Measurements from ENCODE around the gene TRPV2. TPM values are rescaled to one million over a fixed set of nuclear protein-coding genes. Genes with fewer than 3 reads are reported as not detected.

TRPV2 gene
- total and polyA plus RNA-seq, 9 of the 15 experiments (the other 6 are each of a cell fraction or from before 2014, with no cell fraction given) = 10.0 to 97.5 (median 30.3) TPM

DNA sequence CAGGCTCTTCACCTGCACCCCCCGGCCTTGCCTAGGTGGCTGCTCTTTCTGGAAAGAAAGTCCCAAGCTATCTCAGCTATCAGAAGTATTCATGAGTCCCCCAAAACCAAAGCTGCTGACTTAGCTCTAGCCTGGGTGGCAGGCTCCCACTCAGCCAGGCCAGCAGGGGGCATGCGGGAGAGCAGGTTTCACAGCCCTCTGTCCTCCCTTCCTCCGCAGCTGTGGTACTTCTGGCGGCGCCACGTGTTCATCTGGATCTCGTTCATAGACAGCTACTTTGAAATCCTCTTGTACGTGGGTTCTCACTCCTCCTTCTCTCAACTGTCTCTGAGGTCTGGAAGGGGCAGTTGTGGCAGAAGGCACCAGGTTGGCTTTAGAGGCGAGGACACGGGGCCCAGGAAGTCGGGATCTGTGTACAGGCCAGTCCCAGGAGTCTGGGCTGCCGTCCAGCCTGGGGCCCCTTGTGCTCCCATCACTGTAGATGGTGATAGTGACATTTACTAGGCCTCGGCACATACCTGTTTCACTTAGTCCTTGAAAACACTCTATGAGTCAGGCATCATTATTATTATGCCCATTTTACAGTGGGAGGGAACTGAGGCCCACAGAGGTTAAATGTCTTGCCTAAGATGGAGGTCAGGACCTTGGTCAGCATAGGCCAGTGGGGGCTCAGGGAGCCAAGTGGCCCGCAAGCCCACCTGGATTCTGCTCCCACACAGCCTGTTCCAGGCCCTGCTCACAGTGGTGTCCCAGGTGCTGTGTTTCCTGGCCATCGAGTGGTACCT is 12.9 kb downstream of the TRPV2 start (continued):
- peak; percentile 61 to 78; a peak in 3 of 4 replicates for TF ChIP-seq MNT (conservative IDR thresholded peaks at IDR 0.05)
- TF ChIP-seq CBX3 (IDR thresholded peaks at IDR 0.05; ENCODE audit: borderline replicate concordance in 1 of 2, low read length in 2 of 2) = no peak
- TF ChIP-seq, protein P1, sequence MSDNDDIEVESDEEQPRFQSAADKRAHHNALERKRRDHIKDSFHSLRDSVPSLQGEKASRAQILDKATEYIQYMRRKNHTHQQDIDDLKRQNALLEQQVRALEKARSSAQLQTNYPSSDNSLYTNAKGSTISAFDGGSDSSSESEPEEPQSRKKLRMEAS (CRISPR knock-in tag; IDR thresholded peaks at IDR 0.05) = peak; percentile 92
- TF ChIP-seq ZBTB8A (IDR thresholded peaks at IDR 0.05; ENCODE audit: partially characterized antibody) = no peak
- TF ChIP-seq, protein P2, sequence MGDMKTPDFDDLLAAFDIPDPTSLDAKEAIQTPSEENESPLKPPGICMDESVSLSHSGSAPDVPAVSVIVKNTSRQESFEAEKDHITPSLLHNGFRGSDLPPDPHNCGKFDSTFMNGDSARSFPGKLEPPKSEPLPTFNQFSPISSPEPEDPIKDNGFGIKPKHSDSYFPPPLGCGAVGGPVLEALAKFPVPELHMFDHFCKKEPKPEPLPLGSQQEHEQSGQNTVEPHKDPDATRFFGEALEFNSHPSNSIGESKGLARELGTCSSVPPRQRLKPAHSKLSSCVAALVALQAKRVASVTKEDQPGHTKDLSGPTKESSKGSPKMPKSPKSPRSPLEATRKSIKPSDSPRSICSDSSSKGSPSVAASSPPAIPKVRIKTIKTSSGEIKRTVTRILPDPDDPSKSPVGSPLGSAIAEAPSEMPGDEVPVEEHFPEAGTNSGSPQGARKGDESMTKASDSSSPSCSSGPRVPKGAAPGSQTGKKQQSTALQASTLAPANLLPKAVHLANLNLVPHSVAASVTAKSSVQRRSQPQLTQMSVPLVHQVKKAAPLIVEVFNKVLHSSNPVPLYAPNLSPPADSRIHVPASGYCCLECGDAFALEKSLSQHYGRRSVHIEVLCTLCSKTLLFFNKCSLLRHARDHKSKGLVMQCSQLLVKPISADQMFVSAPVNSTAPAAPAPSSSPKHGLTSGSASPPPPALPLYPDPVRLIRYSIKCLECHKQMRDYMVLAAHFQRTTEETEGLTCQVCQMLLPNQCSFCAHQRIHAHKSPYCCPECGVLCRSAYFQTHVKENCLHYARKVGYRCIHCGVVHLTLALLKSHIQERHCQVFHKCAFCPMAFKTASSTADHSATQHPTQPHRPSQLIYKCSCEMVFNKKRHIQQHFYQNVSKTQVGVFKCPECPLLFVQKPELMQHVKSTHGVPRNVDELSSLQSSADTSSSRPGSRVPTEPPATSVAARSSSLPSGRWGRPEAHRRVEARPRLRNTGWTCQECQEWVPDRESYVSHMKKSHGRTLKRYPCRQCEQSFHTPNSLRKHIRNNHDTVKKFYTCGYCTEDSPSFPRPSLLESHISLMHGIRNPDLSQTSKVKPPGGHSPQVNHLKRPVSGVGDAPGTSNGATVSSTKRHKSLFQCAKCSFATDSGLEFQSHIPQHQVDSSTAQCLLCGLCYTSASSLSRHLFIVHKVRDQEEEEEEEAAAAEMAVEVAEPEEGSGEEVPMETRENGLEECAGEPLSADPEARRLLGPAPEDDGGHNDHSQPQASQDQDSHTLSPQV (IDR thresholded peaks at IDR 0.05) = peak; percentile 94
- no peak for TF ChIP-seq NR2F6 (CRISPR knock-in tag; IDR thresholded peaks at IDR 0.05)
- TF ChIP-seq REST (IDR thresholded peaks at IDR 0.05; ENCODE audit: borderline replicate concordance) = peak; percentile 38; the same call in 1 of the 2 replicates
- TF ChIP-seq REST (CRISPR knock-in tag; IDR thresholded peaks at IDR 0.05; ENCODE audit: low read depth) = no peak
- TF ChIP-seq, protein P3, sequence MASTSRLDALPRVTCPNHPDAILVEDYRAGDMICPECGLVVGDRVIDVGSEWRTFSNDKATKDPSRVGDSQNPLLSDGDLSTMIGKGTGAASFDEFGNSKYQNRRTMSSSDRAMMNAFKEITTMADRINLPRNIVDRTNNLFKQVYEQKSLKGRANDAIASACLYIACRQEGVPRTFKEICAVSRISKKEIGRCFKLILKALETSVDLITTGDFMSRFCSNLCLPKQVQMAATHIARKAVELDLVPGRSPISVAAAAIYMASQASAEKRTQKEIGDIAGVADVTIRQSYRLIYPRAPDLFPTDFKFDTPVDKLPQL (IDR thresholded peaks at IDR 0.05; ENCODE audit: extremely low read depth, insufficient read length) = no peak
- TF ChIP-seq TRIM24 (IDR thresholded peaks at IDR 0.05) = no peak
